Fibroblast of skin of scalp (primary cell): ENCODE results near the gene EXOC4.
"Not testable (repeated sequence)": the region's sequence is repeated elsewhere in the genome, so short reads cannot be mapped to it uniquely, and the experiment has no call there.

Experiments
- DNase-seq: peaks from one replicate; pipeline ENCODE4 v3.0.0-alpha.2; 2013

Gene EXOC4

DNA sequence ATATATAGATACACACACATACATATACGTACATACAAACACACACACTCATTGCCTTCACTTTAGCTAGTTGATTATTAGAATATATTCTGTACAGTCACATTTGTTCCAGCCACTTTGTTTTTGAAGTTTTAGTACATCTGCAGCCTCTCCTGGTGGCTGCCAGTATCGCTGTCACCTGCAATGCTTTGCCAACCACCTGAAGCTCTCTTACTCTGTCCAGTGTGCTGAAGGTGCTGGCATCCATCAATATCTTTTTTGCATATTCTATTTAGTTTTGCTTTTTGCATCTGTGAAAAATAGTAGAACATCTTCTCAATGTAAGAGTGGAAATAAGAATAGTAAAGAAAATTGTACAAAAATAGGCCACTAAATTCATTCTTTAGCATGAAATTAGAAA is 388.6 kb downstream of the EXOC4 start:
- no peak for DNase-seq

DNA sequence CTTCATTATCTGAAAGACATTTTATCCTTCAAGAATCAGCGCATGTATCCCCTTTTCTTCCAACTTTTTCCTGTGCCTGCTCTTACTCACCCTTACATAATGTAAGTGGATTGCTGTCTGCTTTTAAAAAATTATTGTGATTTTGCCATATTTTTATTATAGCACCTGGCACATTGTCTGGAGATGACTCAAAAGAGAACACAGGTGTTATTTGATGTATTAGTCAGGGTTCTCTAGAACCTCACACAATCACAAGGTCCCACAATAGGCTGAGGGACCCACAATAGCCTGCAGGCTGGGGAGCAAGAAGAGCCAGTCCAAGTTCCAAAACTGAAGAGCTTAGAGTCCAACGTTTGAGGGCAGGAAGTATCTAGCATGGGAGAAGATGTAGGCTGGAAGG is 390.0 kb downstream of the EXOC4 start:
- no peak for DNase-seq

DNA sequence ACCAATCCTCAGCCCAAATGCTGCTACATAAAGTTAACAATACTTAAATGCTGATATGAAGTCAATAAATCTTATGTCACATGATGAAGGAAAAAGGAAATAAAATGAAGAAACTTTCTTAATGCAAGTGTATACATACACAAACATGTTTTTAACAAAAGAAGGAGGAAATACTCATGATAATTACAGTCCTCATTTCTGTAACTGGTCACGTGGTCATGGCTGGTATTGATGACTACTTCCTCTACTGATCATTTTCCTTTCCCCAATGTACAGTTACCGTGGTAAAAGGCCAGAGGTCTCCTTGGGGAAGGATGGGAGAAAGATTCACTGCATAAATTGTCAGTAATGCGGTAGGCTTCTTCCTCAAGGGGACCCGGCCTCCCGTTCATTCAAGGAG is 390.8 kb downstream of the EXOC4 start:
- DNase-seq: not testable (repeated sequence)

DNA sequence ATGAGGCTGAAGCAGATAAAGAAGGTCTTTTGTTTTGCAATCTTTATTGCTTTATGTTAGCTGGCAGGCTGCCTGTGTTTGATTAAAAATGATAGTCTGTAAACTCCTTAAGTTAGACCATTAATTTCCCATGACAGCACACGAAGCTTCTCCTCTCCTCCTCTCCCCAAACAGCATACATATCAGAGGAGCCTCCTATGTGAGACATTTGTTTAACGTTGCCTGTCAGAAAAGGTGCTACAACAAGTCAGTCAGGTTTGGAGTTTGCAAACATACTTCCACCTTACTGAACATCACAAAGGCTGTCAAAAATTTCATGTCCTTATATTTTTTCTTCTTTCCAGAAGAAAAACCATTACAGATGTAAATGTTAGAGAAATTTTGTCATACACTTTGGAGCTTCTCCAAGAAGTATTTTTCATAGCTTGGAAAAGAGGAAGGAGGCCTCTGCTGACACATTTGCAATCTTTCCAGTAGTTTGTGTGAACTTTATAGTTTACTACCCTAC is 393.1 kb downstream of the EXOC4 start:
- DNase-seq: peak; percentile 46

DNA sequence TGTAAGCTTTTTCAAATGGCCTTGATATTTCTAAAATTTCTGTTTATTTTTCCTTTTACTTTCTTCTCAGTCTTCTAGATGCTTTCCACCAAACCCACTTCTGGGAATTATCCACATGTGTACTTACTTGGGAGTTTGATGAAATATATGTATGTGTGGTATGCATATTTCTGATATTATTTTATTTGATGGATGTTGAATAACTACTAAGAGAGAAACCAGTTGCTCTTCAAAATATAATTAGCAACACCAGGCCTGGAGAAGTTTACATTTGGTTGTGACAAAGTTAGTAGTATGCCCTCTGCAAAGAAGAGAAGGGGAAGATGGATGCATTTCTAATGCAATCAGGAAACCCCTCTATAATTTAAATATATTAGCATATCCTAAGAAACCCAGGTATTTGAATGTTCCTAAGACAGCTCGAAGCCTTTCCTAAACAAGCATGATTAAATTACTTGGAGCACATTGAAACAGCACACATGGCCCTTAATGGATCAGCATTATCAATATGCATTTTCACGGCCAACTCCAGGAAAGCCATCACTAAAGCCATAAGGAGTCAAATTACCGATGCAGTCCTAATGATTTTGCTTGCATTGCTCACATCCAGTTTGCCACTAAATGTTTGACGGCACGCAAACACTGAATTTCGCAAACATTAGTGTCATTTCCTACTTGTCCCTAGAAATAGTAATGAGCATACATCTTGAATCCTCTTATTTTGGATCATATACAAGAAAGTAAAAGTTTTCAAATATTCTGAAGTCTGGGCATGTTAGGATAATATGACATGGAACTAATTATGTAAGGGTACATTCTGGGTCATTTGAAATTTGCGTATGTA is 393.8 kb downstream of the EXOC4 start:
- peak; percentile 37 for DNase-seq

DNA sequence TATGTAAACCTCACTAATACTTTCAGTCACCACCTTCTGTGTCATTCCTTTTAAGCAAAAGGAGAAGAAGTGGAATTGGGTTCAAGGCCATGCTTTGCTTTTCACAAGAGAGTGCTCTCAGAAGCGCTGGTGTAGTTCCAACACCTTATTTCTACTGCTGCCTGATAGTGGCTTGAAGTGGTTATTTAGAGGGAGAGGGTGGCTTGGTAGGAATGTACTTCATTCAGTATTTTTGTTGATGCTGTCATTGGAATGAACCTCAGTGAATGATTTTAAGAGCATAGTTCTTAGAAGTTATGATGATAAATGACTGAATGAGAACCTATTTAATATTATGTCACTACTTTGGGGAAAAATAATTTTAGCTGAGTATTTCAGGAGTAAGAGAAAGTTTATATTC is 396.7 kb downstream of the EXOC4 start:
- peak; percentile 48 for DNase-seq

DNA sequence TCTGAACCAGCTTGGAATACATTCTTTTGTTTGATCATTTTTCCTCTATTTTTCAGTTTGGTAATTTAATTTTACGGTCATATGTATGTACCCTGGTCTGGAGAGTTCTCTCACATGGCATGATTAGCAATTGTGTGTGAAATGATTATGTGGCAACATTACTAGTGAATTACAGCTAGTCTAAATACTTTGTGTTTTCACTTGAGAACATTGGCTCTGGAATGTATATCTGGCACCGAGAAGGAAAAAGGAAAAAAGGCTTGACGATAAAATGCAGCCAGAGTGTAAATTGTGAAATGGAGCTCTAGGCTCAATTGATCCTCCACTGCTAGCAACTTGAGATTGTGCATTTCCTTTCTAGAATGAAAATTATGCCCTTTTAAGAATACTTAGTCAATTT is 397.2 kb downstream of the EXOC4 start:
- peak; percentile 80 for DNase-seq

DNA sequence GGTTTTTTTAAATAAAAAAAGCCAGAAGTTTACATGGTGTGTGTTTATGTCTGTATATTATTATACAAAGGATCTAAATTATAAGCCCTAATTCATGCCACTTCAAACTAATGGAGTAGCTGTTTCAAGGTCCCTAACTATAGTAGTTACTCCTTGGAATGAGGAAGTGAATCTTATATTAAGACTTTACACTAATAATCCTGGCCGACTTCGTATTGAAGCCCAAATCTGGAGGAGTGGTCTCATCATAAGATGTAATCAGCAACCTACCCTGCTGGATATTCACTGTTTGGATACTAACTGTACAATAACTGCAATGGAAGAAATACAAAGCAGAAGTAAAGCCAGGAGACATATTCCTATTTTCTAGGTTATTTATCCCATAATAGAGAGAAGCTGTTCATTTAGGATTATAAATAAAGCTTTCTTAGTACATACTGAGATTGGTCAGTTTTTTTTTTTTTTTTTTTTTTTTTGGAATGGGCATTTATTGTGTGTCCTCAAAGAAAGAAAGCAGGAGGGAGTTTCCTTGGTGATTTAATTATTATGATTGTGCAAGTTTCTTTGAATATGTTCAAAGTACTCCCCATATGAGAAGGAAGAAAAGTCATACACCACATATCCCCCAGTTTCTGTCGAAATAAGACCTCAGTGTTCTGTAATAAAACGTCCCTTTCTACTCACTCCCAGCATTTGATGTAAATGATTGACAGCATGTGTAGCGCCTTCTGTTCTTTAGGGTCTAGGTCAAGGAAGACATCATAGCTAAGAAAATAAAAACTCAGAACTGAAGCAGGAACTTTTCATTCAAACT is 397.8 kb downstream of the EXOC4 start:
- DNase-seq: no peak

DNA sequence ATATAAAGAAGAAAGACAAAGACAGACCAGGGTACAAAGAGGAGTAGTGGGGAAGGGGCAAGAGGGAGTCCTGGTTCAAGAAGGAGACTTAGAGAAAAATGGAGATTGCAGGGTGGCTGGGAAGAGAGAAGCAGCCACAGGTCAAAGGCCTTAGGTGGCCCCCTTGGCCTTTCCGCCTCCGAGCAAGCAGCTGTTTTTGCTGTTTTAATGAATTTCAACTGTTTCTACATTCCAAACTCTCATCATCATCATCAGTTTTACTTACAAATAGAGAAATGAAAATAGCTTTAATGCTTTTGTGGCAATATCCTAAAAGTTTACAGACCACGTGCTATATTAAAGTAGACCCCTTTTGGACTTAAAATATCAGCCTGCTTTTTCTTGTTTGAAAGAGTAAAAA is 399.7 kb downstream of the EXOC4 start:
- peak; percentile 38 for DNase-seq

DNA sequence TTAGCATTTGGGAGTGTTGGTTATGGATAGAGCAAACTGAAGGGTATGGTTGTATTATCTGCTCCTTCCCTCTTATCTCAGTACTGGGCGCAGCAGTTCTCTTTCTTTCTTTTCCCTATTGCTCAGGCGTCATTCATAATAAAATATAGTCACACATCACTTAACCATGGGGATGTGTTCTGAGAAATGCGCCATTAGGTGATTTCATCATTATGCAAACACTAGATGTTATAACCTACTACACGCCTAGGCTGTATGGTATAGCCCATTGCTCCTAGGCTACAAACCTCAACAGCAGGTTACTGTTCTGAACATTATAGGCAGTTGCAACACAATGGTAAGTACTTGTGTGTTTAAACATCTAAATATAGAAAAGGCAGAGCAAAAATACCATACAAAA is 401.7 kb downstream of the EXOC4 start:
- no peak for DNase-seq

DNA sequence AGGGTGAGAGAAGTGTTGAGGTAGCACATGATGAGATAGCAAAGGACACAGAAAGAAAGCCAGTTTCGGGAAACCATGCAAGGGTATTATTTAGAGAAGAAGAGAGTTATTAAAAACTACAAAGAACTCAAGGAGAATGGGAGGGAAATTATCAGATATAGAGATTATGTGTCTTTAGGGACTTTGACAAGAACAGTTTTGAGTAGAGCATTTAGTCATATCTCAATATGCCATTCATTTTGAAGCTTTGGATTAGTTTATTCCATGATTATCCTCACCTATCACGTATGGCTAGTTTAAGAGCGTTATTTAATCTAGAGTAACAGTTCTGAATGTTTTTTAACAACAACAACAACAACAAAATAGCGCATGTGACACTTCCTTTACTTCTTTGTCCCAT is 409.4 kb downstream of the EXOC4 start:
- no peak for DNase-seq

DNA sequence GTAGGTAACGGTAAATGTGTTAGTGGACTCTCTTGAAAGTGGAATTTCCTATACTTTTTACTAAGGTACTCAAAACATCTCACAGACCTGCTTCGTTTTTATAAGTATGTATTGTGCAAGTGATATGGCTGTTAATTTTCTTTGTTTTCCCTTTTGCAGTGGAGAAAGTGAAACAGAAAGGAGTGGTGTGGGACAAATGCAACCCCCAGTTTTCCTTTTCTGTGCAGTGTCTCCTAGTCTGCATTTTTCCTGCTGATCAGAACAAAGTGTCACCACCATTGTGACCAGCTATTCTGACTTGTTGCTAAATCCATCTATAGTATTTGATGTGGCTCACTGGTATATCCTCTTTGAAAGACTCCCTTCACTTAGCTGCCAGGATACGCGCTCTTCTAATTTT is 410.0 kb downstream of the EXOC4 start:
- no peak for DNase-seq

DNA sequence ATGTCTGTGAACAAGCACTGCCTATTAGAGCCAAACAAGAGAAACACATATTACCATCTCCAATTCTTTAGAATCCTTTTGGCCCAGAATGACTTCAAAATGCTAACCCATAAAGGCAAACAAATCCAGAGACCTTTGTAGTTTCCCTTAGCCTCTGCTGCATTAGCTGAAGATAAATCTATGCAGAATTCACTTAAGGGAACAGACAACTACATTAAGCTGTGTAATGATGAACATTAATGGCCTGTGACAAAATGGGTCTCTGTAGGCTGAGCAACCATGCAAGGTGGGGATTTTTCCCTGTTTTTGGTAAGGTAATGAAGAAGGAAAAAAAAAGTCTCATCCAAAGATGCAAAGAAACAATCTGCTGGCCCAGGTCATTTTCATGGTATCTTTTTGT is 411.6 kb downstream of the EXOC4 start:
- no peak for DNase-seq

DNA sequence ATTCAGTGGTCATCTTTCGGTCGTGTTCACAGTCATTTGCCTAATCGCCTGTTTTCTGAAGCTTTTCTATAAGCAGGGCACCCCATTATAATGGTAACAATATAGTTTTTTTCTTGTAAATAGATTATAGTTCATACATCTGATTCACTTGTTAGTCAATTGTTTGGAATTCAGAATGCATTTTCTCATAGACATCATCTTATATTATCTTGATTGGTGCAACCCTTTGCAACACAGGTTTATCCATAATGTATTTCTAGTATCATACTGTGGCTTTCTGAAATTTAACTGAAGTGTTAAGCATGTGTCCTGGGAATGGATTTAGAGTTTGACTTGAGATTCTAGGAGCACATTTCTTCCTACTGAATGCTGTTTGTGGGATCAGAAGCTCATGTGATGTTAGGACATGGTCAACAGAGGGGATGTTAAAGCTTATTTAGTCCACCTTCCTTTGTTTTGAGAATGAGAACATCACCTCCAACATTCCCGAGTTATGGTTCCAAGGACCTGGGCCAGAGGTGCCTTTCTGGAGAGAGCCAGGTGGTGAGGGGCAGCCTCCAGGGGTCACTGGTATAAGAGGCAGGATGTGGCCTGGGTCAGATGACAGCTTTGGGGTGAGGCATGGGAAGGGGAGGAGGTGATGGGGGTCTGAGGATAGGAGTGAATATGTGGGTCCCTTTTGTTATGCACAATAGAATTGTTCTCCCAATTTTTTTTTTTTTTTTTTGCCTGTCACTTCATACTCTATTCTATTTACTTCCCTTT is 415.6 kb downstream of the EXOC4 start:
- DNase-seq: peak; percentile 27

DNA sequence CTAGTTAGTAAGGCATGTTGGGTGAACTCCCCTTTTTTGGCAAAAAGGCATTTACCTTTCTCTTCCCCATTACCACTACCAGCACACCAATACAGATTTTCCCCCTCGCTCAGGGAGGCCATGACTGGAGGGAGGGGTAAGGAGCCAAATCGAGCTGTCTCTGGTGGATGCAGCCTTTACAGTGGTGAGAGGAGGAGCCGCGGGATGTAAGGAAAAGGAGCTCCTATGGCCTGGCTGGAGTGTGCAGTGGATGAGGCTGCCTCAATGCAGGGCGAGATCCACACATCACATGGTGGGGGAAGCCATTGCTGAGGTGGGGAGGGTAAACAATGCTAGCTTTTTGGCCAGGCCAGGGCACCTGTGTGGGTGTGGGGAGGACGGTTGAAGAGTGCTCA is 416.2 kb downstream of the EXOC4 start:
- no peak for DNase-seq

DNA sequence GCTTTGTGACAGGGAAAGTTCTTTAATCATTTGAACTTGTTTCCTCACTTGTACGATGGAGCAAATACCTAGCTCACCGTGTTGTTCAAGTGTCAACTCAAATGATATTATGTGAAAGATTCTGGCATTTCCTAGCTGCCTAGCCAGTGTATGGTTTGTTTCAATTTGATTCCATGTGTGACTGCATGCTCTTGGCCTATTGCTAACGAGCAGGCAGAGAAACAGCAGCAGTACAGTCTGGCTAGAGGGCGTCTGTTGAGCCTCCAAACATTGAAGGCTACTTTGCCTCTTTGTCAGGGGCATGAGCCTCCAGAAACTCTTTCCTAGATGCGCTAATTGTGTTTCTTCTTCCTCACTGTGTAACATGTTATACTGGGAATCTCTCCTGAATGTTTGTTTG is 417.4 kb downstream of the EXOC4 start:
- DNase-seq: no peak

DNA sequence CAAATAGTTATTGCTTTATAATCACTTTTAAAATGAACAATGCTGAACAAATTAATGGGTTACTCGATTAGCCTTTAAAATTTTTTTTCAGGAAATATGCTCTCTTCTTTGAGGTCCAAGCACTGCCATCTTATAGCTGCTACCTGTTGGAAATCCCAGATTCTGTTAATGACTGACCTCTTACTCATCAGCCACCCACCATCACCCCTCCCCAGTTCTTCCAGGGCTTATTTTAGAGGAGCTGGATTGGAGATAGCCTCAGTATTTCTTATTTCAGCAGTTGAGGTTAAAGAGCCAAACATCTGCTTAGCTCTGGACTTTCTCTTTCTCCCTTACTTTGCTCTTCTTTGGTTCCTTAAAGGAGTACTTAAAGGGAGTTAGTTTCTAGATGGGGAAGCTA is 420.0 kb downstream of the EXOC4 start:
- DNase-seq: no peak

DNA sequence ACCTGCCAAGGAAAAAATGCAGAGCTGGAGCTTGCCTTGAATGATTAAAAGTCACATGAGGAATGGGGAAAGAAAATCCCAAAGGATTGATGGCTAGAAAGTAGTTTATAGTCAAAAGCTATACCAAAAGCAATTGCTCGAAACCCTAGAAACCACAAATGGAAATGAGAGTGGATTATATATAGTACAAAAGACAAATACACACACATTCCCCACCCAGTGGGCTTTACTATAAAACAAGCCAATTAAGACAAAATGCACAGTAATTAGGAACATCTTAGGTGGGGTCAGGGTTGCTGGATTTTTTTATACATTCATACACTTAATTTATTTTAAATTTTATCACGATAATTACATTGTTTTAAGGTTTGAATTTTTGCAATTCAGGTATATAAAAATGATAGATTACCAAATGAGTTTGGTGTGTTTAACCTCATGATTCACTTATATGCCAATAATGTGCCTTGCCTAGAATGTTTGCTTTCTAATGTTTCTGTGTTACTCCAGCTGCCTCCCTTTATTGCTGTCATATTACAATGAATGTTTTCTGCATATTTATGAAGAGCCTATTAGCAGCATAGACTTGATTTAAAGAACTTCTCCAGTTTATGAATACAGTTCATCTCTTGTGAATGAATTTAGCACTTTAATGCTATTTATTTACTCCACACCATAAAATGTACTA is 421.3 kb downstream of the EXOC4 start:
- no peak for DNase-seq

DNA sequence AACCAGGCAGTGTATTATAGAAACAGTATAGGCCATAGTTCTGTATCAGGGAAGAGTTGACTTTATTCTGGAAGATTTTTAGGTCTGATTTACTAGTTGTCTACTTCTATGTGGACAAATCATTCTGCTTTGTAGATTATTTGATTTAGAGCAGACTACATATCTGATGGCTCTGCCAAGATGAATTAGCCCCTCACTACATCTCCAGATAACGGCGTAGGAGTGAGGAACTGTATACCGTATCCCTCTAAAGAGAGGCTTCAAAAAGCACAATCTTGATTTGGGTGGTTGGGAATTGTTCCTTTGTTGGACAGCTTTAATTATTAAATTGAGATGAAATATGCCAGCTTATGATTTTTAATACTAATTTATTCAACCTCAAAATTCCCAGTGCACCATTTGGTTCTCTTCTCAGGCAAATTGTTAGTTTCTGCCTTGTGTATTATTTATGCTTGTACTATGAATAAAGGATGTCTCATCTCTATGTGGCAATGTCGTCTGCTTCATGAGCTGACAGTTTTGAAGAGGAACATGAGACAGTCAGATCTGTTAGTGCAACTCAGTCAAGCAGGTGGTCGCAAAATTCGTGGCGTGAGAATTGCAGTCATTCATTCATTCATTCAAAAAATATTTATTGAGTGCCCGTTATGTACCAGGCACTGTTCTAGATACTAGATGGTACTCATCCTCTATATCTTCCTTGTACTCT is 422.8 kb downstream of the EXOC4 start:
- DNase-seq: no peak

DNA sequence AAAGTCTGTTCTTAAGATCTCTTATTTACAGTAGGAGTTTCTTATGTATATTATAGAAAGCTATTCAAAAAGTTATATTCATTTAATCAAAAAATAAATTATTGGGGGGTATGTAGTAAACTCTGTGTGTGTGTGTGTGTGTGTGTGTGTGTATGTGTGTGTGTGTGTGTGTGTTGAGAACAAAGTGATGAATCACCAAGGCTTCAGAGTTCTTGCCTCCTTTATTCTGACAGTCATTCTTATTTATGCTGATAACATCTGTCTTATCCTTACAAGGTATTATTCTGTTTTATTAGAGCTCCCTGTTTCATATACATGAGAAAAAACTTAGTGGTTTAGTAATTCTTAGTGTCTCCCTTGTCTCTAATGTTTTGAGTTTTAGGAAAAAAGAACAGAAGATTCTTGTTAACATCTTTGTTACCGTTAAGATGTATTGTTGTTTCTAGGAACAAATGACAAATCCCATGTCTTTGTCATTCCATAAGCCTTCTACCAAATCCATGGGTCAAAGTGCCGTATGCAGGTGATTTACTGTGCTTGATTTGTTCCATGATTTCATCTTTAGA is 424.0 kb downstream of the EXOC4 start:
- no peak for DNase-seq

DNA sequence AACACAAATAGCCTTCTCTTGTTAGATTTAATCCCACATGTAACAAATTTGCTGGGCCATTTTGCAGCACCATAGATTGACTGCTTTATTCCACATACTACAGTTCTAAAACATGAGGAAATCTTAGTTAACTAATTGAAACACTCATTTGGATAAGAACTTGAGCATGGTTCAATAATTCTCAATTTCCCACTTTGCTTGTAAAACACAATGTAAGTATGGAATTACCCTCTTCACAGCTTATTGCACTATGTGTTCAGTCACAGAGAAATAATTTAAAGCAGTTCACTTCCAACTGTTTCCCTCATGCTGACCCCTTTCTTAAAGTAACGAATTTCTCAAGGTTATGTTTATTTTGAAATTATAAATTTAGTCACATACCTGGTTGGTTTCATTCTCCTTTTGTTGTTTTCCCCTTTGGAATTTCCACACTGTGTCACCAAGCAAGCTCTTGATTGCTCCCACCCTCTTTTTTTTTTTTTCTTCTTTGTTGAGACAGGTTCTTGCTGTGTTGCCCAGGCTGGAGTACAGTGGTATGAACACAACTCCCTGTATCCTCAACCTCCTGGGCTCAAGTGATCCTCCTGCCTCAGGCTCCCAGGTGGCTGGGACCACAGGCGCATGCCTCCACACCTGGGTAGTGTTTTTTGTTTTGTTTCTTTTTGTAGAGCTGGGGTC is 425.4 kb downstream of the EXOC4 start:
- DNase-seq: no peak
